Measurements from ENCODE around the gene CCNL1. TPM values are rescaled to one million over a fixed set of nuclear protein-coding genes. Genes with fewer than 3 reads are reported as not detected.
A peak's percentile ranks its signal among the peaks of the same experiment; 100 is the strongest.

Gene CCNL1
- total and polyA plus RNA-seq, 2 of the 4 experiments (the other 2 are of a cell fraction) = 60.9 to 83.3 TPM

GRCh38 chr3:157132341-157132740 is 27.6 kb downstream of the CCNL1 start:
- dilution Hi-C loops (cut with HindIII; ENCODE audit: low sequenced_read_pairs, unreplicated experiment) = no loop called here
- in situ Hi-C loops (cut with MboI; ENCODE audit: low sequenced_read_pairs) = loop anchor here (10.0 to 25.0 kb wide), 2 partner anchors 988 to 1145 kb away; no protein-coding TSS in a partner anchor

More at GRCh38 chr3:157132341-157132740, 27.6 kb downstream of the CCNL1 start:
- no CpG with 5 or more reads among the region's 1 CpG for WGBS, 2 experiments (ENCODE audit: extremely low coverage in 2 of 2, insufficient read length in 1 of 2)
- H3K4ac ChIP-seq (ENCODE audit: low read depth, low read length) = peak overlapping the region; percentile 26; the same call in 1 of the 2 replicates
- no peak for TF ChIP-seq RFX5 (IDR thresholded peaks at IDR 0.05; ENCODE audit: low read depth, low read length)
- TF ChIP-seq CHD1 (IDR thresholded peaks at IDR 0.05; ENCODE audit: low read depth, low read length) = no peak
- TF ChIP-seq NFE2L2 (IDR thresholded peaks at IDR 0.05; ENCODE audit: low read depth, low read length) = no peak
- no peak for TF ChIP-seq USF2 (IDR thresholded peaks at IDR 0.05; ENCODE audit: low read depth, low read length)
- no peak for TF ChIP-seq POLR2A (IDR thresholded peaks at IDR 0.05; ENCODE audit: low read depth, low read length)
- TF ChIP-seq RCOR1 (IDR thresholded peaks at IDR 0.05; ENCODE audit: insufficient replicate concordance, low read length) = no peak
- TF ChIP-seq MXI1 (IDR thresholded peaks at IDR 0.05; ENCODE audit: borderline replicate concordance, low read depth, low read length) = no peak
- TF ChIP-seq RAD21 (IDR thresholded peaks at IDR 0.05; ENCODE audit: low read length) = no peak
- TF ChIP-seq BHLHE40 (IDR thresholded peaks at IDR 0.05; ENCODE audit: low read depth, low read length) = no peak
- TF ChIP-seq CTCF (conservative IDR thresholded peaks at IDR 0.05; ENCODE audit: low read depth, low read length) = no peak
- TF ChIP-seq MAFK (IDR thresholded peaks at IDR 0.05; ENCODE audit: low read depth, low read length) = no peak
- no peak for TF ChIP-seq SMC3 (IDR thresholded peaks at IDR 0.05; ENCODE audit: low read depth, low read length)
- no peak for TF ChIP-seq ELK1 (IDR thresholded peaks at IDR 0.05; ENCODE audit: borderline replicate concordance, low read depth, low read length)
- no peak for TF ChIP-seq MAZ (IDR thresholded peaks at IDR 0.05; ENCODE audit: borderline replicate concordance, low read depth, low read length)
- TF ChIP-seq FOS (IDR thresholded peaks at IDR 0.05; ENCODE audit: low read depth, low read length) = no peak
- TF ChIP-seq CEBPB (IDR thresholded peaks at IDR 0.05; ENCODE audit: low read depth, low read length) = no peak
- H2AK5ac ChIP-seq (ENCODE audit: low read depth, low read length) = peak overlapping the region; percentile 79; the same call in 1 of the 2 replicates
- ChIA-PET CTCF (no interaction called here), POLR2A (ENCODE audit: unreplicated experiment) (no interaction called here)
- H3K79me1 ChIP-seq (ENCODE audit: low read depth in 1 of 2, low read length in 2 of 2) = peaks cover 0 to 5% of the 10 kb centered on the region in 2 experiments; a peak in 1 of 4 replicates
- no peak overlapping the region for H3K56ac ChIP-seq (ENCODE audit: extremely low read depth, insufficient read depth, low read length)
- H4K8ac ChIP-seq (ENCODE audit: low read depth in 2 of 2, low read length in 2 of 2) = peak overlapping the region in 1 of 2 experiments; percentile 53; a peak in 1 of 4 replicates
- no peak overlapping the region for H3K27ac ChIP-seq (ENCODE audit: insufficient read depth, low read length)
- H3K4me2 ChIP-seq (ENCODE audit: low read depth, low read length) = no peak overlapping the region
- peak overlapping the region; percentile 52 for H2AFZ ChIP-seq (replicated peaks; ENCODE audit: low read length, poor library complexity)
- peaks cover 44% of the 10 kb centered on the region for H3K4me1 ChIP-seq (ENCODE audit: control insufficient read depth, insufficient read depth, low read length)
- H4K5ac ChIP-seq (ENCODE audit: low read depth, low read length) = peak overlapping the region; percentile 56; the same call in 1 of the 2 replicates
- BruUV-seq (replicated peaks) = no TSS peak
- DNase-seq (no peak), ATAC-seq (ENCODE audit: low read depth) (no peak)
- no peak overlapping the region for H3K9ac ChIP-seq (ENCODE audit: low read depth, low read length)
- 0 out of 2 replicates have a peak overlapping the region, but pooled peaks have one; percentile 37 for H3K23ac ChIP-seq (ENCODE audit: low read depth, low read length)
- H3K36me3 ChIP-seq (ENCODE audit: control insufficient read depth, insufficient read depth, low read length) = no peaks in the 10 kb centered on the region
- peak overlapping the region; percentile 51; the same call in 1 of the 2 replicates for H3K18ac ChIP-seq (ENCODE audit: low read depth, low read length)
- H2BK120ac ChIP-seq (ENCODE audit: low read depth, low read length) = peak overlapping the region; percentile 87; the same call in 1 of the 2 replicates
- no peaks in the 10 kb centered on the region for H4K20me1 ChIP-seq (ENCODE audit: insufficient read depth, low read length)
- peaks cover 39% of the 10 kb centered on the region for H3K9me1 ChIP-seq (ENCODE audit: insufficient read depth, low read length)
- peak overlapping the region; percentile 13 for H2BK5ac ChIP-seq (ENCODE audit: low read depth, low read length, poor library complexity, severe bottlenecking)
- H2BK15ac ChIP-seq (ENCODE audit: low read depth, low read length) = peak overlapping the region; percentile 77; the same call in 1 of the 3 replicates
- H3K14ac ChIP-seq (replicated peaks; ENCODE audit: low read depth, low read length) = peak overlapping the region; percentile 84
- intact Hi-C loops (cut with micrococcal nuclease) = loop anchor here (10.0 kb wide), 1 partner anchor 748 kb away; no protein-coding TSS in a partner anchor
- no peaks in the 10 kb centered on the region for H3K9me3 ChIP-seq (ENCODE audit: control insufficient read depth, insufficient read depth, low read length)
- H4K91ac ChIP-seq (ENCODE audit: insufficient read depth, low read depth, low read length) = peak overlapping the region; percentile 30; the same call in 1 of the 2 replicates
- no peaks in the 10 kb centered on the region for H3K27me3 ChIP-seq (ENCODE audit: control insufficient read depth, insufficient read depth, low read length)
- no peak overlapping the region for H3K4me3 ChIP-seq (ENCODE audit: insufficient read depth, low read depth, low read length)
- no peak overlapping the region for H2AK9ac ChIP-seq (replicated peaks; ENCODE audit: low read depth, low read length, poor library complexity)
- H2BK20ac ChIP-seq (ENCODE audit: low read depth, low read length) = peak overlapping the region; percentile 65; the same call in 1 of the 2 replicates

Data from IMR-90 (cell line).